Liver (tissue), 9 donors: ENCODE data around the gene NTM. TPM values are rescaled to one million over a fixed set of nuclear protein-coding genes. Genes with fewer than 3 reads are reported as not detected.

Experiments used
- DNase-seq: peaks from one replicate; pipeline ENCODE4 v3.0.0-alpha.2; 2017; ENCODE audit warnings: low spot score
- H3K27ac ChIP-seq, 2 donors: one replicate each; pipeline ENCODE4 v1.7.0; 2013; ENCODE audit warnings: inconsistent platforms in 2 of 2, low read length in 2 of 2, control low read depth in 1 of 2, low read depth in 1 of 2, mild to moderate bottlenecking in 1 of 2
- H3K27me3 ChIP-seq, 4 donors: one replicate each; pipeline versions ENCODE4 v1.6.1 to v1.7.0; 2013; ENCODE audit warnings: low read length in 3 of 4, inconsistent platforms in 1 of 4, mild to moderate bottlenecking in 1 of 4, moderate library complexity in 1 of 4; ENCODE audit not compliant: control insufficient read depth in 4 of 4, insufficient read depth in 4 of 4
- H3K36me3 ChIP-seq, 4 donors: one replicate each; pipeline versions ENCODE4 v1.6.1 to v1.7.0; 2013; ENCODE audit warnings: low read length in 3 of 4, mild to moderate bottlenecking in 3 of 4, low read depth in 1 of 4, moderate library complexity in 1 of 4; ENCODE audit not compliant: control insufficient read depth in 4 of 4, insufficient read depth in 3 of 4
- H3K4me1 ChIP-seq, 4 donors: one replicate each; pipeline versions ENCODE4 v1.6.1 to v1.7.0; 2013; ENCODE audit warnings: low read length in 3 of 4, mild to moderate bottlenecking in 3 of 4, moderate library complexity in 1 of 4; ENCODE audit not compliant: control insufficient read depth in 4 of 4, insufficient read depth in 4 of 4
- H3K4me3 ChIP-seq, 3 donors: one replicate each; pipeline versions ENCODE4 v1.6.1 to v1.7.0; 2013; ENCODE audit warnings: low read length in 3 of 3, control low read depth in 1 of 3, low read depth in 1 of 3, mild to moderate bottlenecking in 1 of 3
- H3K9ac ChIP-seq, 2 donors: one replicate each; pipeline ENCODE4 v1.7.0; 2013; ENCODE audit warnings: low read length in 2 of 2, mild to moderate bottlenecking in 2 of 2, moderate library complexity in 2 of 2, control low read depth in 1 of 2, low read depth in 1 of 2
- H3K9me3 ChIP-seq, 4 donors: one replicate each; pipeline versions ENCODE4 v1.6.1 to v1.7.0; 2013; ENCODE audit warnings: low read length in 3 of 4; ENCODE audit not compliant: control insufficient read depth in 4 of 4
- CTCF ChIP-seq: fragments of 150-350 bp; IDR thresholded peaks from 2 replicates; pipeline ENCODE4 v1.5.1; 2017; ENCODE audit warnings: improper control_type of control experiment, low read depth, low read length; ENCODE audit not compliant: missing input control
- FOXA1 ChIP-seq: IDR thresholded peaks from 2 replicates; pipeline ENCODE4 v1.6.1; 2016; ENCODE audit warnings: antibody characterized with exemption
- FOXA2 ChIP-seq: IDR thresholded peaks from 2 replicates; pipeline ENCODE4 v1.6.1; 2016; ENCODE audit warnings: antibody characterized with exemption
- GABPA ChIP-seq, 2 donors: IDR thresholded peaks in 1 of 2; conservative IDR thresholded peaks in 1 of 2; 2 replicates each; pipeline ENCODE4 v1.6.1; 2016; ENCODE audit warnings: antibody characterized with exemption in 2 of 2, mild to moderate bottlenecking in 1 of 2, moderate library complexity in 1 of 2
- HNF4G ChIP-seq: IDR thresholded peaks from 2 replicates; pipeline ENCODE4 v1.6.1; 2016; ENCODE audit warnings: antibody characterized with exemption
- JUND ChIP-seq, 2 donors: IDR thresholded peaks; 2 replicates each; pipeline ENCODE4 v1.6.1; 2016; ENCODE audit warnings: antibody characterized with exemption in 2 of 2
- MAX ChIP-seq: IDR thresholded peaks from 2 replicates; pipeline ENCODE4 v1.6.1; 2016; ENCODE audit warnings: antibody characterized with exemption
- REST ChIP-seq: IDR thresholded peaks from 2 replicates; pipeline ENCODE4 v1.6.1; 2016; ENCODE audit warnings: antibody characterized with exemption, mild to moderate bottlenecking
- RXRA ChIP-seq, 2 donors: IDR thresholded peaks; 2 replicates each; pipeline ENCODE4 v1.6.1; 2017 to 2018; ENCODE audit warnings: antibody characterized with exemption in 2 of 2, mild to moderate bottlenecking in 1 of 2
- SP1 ChIP-seq: IDR thresholded peaks from 2 replicates; pipeline ENCODE4 v1.6.1; 2018; ENCODE audit warnings: antibody characterized with exemption, mild to moderate bottlenecking
- TAF1 ChIP-seq: conservative IDR thresholded peaks from 2 replicates; pipeline ENCODE4 v1.6.1; 2016; ENCODE audit warnings: antibody characterized with exemption, mild to moderate bottlenecking
- YY1 ChIP-seq: IDR thresholded peaks from 2 replicates; pipeline ENCODE4 v1.6.1; 2016; ENCODE audit warnings: antibody characterized with exemption, mild to moderate bottlenecking
- WGBS: extraction: QIAGEN DNeasy Blood & Tissue Kit; methylation state at CpG from one replicate; pipeline ENCODE4 v1.1.7; 2013; 5-methylcytosine and 5-hydroxymethylcytosine counted together
- polyA plus RNA-seq, 2 donors: library from polyadenylated mRNA; stranded (reverse) in 1 of 2; unstranded in 1 of 2; fragments of 200-250 nt in 1 of 2; fragments of >200 nt in 1 of 2; fragmentation: Nextera tagmentation in 1 of 2; extraction: Ambion mirVana in 1 of 2; gene quantifications; one replicate each; pipeline versions ENCODE4 v1.2.1 to v1.2.3, GENCODE V29; 2013 to 2015
- total RNA-seq, 2 donors: library from RNA; depleted of rRNA; stranded (reverse); fragments of >200 nt; gene quantifications; one replicate each; pipeline ENCODE4 v1.2.3, GENCODE V29; 2014
- donor health status: healthy.
- donor health status: healthy.
- donor health status: healthy.
- donor health status: healthy.
- donor health status: healthy.

NTM gene
- total and polyA plus RNA-seq, 4 donors: 0.08 to 1.1 (median 0.08) TPM; not detected in 1

- no peak for TF ChIP-seq REST
- TF ChIP-seq RXRA (IDR thresholded peaks at IDR 0.05): no peak
- TF ChIP-seq CTCF: no peak
- TF ChIP-seq HNF4G: no peak
These were observed 152.4 kb downstream of the NTM start (continued) for GRCh38 chr11:131522851-131523250.

GRCh38 chr11:131530407-131530806 lies 160.0 kb downstream of the NTM start:
- no peak overlapping the region for H3K9ac ChIP-seq
- 30% methylated on average over 2 of the region's 2 CpGs for WGBS
- H3K27ac ChIP-seq: no peak overlapping the region
- H3K4me3 ChIP-seq: no peak overlapping the region
- H3K9me3 ChIP-seq: peaks cover 0 to 2% (median 0%) of the 10 kb centered on the region in 4 donors
- H3K27me3 ChIP-seq: peaks cover 0 to 8% (median 1%) of the 10 kb centered on the region in 4 donors
- H3K36me3 ChIP-seq: no peaks in the 10 kb centered on the region
- no peaks in the 10 kb centered on the region for H3K4me1 ChIP-seq
- no peak for TF ChIP-seq GABPA (IDR thresholded peaks at IDR 0.05 in 1 of 2, conservative IDR thresholded peaks at IDR 0.05 in 1 of 2)
- no peak for TF ChIP-seq TAF1
- no peak for TF ChIP-seq CTCF
- no peak for TF ChIP-seq SP1
- no peak for TF ChIP-seq FOXA1
- TF ChIP-seq REST: no peak
- TF ChIP-seq JUND (IDR thresholded peaks at IDR 0.05): no peak
- no peak for TF ChIP-seq FOXA2
- no peak for TF ChIP-seq MAX
- no peak for TF ChIP-seq RXRA (IDR thresholded peaks at IDR 0.05)
- TF ChIP-seq YY1: no peak
- no peak for TF ChIP-seq HNF4G
- DNase-seq: no peak
